ENCODE measurements around the gene TMC2. TPM values are rescaled to one million over a fixed set of nuclear protein-coding genes. Genes with fewer than 3 reads are reported as not detected.

Gene TMC2
- total and polyA plus RNA-seq, 2 of the 4 experiments (the other 2 are of a cell fraction) = not detected

- H3K27ac ChIP-seq (ENCODE audit: insufficient read depth, low read length) = no peak overlapping the region
- no peak for DNase-seq
- H3K4me1 ChIP-seq (ENCODE audit: control insufficient read depth, insufficient read depth, low read length) = no peaks in the 10 kb centered on the region
- no peak overlapping the region for H2BK20ac ChIP-seq (ENCODE audit: low read depth, low read length)
- CTCF ChIA-PET = no interaction called here
- dilution Hi-C loops (cut with HindIII; ENCODE audit: low sequenced_read_pairs, unreplicated experiment) = no loop called here
- no peak overlapping the region for H2AK5ac ChIP-seq (ENCODE audit: low read depth, low read length)
- no peak overlapping the region for H4K5ac ChIP-seq (ENCODE audit: low read depth, low read length)
- H3K4ac ChIP-seq (ENCODE audit: low read depth, low read length) = no peak overlapping the region
- BruUV-seq (replicated peaks) = no TSS peak
- no peak overlapping the region for H3K18ac ChIP-seq (ENCODE audit: low read depth, low read length)
- intact Hi-C loops (cut with micrococcal nuclease) = no loop called here
- no peak overlapping the region for H2BK15ac ChIP-seq (ENCODE audit: low read depth, low read length)
- POLR2A ChIA-PET (ENCODE audit: unreplicated experiment) = no interaction called here
- H3K36me3 ChIP-seq (ENCODE audit: control insufficient read depth, insufficient read depth, low read length) = no peaks in the 10 kb centered on the region
- H3K9ac ChIP-seq (ENCODE audit: low read depth, low read length) = no peak overlapping the region
- in situ Hi-C loops (cut with MboI; ENCODE audit: low sequenced_read_pairs) = no loop called here
- H2BK5ac ChIP-seq (ENCODE audit: low read depth, low read length, poor library complexity, severe bottlenecking) = no peak overlapping the region
- H3K4me2 ChIP-seq (ENCODE audit: low read depth, low read length) = no peak overlapping the region
- TF ChIP-seq CHD1 (IDR thresholded peaks at IDR 0.05; ENCODE audit: low read depth, low read length) (no peak), USF2 (IDR thresholded peaks at IDR 0.05; ENCODE audit: low read depth, low read length) (no peak), RAD21 (IDR thresholded peaks at IDR 0.05; ENCODE audit: low read length) (no peak), MXI1 (IDR thresholded peaks at IDR 0.05; ENCODE audit: borderline replicate concordance, low read depth, low read length) (no peak), SMC3 (IDR thresholded peaks at IDR 0.05; ENCODE audit: low read depth, low read length) (no peak), MAFK (IDR thresholded peaks at IDR 0.05; ENCODE audit: low read depth, low read length) (no peak), CEBPB (IDR thresholded peaks at IDR 0.05; ENCODE audit: low read depth, low read length) (no peak), BHLHE40 (IDR thresholded peaks at IDR 0.05; ENCODE audit: low read depth, low read length) (no peak), MAZ (IDR thresholded peaks at IDR 0.05; ENCODE audit: borderline replicate concordance, low read depth, low read length) (no peak), RFX5 (IDR thresholded peaks at IDR 0.05; ENCODE audit: low read depth, low read length) (no peak), POLR2A (IDR thresholded peaks at IDR 0.05; ENCODE audit: low read depth, low read length) (no peak), CTCF (conservative IDR thresholded peaks at IDR 0.05; ENCODE audit: low read depth, low read length) (no peak), NFE2L2 (IDR thresholded peaks at IDR 0.05; ENCODE audit: low read depth, low read length) (no peak), FOS (IDR thresholded peaks at IDR 0.05; ENCODE audit: low read depth, low read length) (no peak), RCOR1 (IDR thresholded peaks at IDR 0.05; ENCODE audit: insufficient replicate concordance, low read length) (no peak)
- TF ChIP-seq, protein P1, sequence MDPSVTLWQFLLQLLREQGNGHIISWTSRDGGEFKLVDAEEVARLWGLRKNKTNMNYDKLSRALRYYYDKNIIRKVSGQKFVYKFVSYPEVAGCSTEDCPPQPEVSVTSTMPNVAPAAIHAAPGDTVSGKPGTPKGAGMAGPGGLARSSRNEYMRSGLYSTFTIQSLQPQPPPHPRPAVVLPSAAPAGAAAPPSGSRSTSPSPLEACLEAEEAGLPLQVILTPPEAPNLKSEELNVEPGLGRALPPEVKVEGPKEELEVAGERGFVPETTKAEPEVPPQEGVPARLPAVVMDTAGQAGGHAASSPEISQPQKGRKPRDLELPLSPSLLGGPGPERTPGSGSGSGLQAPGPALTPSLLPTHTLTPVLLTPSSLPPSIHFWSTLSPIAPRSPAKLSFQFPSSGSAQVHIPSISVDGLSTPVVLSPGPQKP (IDR thresholded peaks at IDR 0.05; ENCODE audit: borderline replicate concordance, low read depth, low read length) = no peak
- peaks cover 8% of the 10 kb centered on the region for H3K27me3 ChIP-seq (ENCODE audit: control insufficient read depth, insufficient read depth, low read length)
- H3K23ac ChIP-seq (ENCODE audit: low read depth, low read length) = no peak overlapping the region
- no peaks in the 10 kb centered on the region for H3K9me1 ChIP-seq (ENCODE audit: insufficient read depth, low read length)
- H3K56ac ChIP-seq (ENCODE audit: extremely low read depth, insufficient read depth, low read length) = no peak overlapping the region
- no peak overlapping the region for H2BK120ac ChIP-seq (ENCODE audit: low read depth, low read length)
- H4K91ac ChIP-seq (ENCODE audit: insufficient read depth, low read depth, low read length) = no peak overlapping the region
- H4K20me1 ChIP-seq (ENCODE audit: insufficient read depth, low read length) = no peaks in the 10 kb centered on the region
- peaks cover 2% of the 10 kb centered on the region; the same call in 1 of the 2 replicates for H3K9me3 ChIP-seq (ENCODE audit: control insufficient read depth, insufficient read depth, low read length)
- H2AFZ ChIP-seq (replicated peaks; ENCODE audit: low read length, poor library complexity) = no peak overlapping the region
- no peak overlapping the region for H2AK9ac ChIP-seq (replicated peaks; ENCODE audit: low read depth, low read length, poor library complexity)
- H3K79me1 ChIP-seq (ENCODE audit: low read depth in 1 of 2, low read length in 2 of 2) = no peaks in the 10 kb centered on the region
- 70% methylated on average over 11 of the region's 16 CpGs; no CpG with 5 or more reads in 1 of the 2 experiments for WGBS, 2 experiments (ENCODE audit: extremely low coverage in 2 of 2, insufficient read length in 1 of 2)
- no peak overlapping the region for H3K4me3 ChIP-seq (ENCODE audit: insufficient read depth, low read depth, low read length)
- ATAC-seq (ENCODE audit: low read depth) = no peak
- H4K8ac ChIP-seq (ENCODE audit: low read depth in 2 of 2, low read length in 2 of 2) = no peak overlapping the region
- H3K14ac ChIP-seq (replicated peaks; ENCODE audit: low read depth, low read length) = no peak overlapping the region
Observed at GRCh38 chr20:2617099-2617714, 80.8 kb downstream of the TMC2 start.
